ENCODE results near the gene PCDHGB4.
"Not testable (repeated sequence)": the region's sequence is repeated elsewhere in the genome, so short reads cannot be mapped to it uniquely, and the experiment has no call there.

DNA sequence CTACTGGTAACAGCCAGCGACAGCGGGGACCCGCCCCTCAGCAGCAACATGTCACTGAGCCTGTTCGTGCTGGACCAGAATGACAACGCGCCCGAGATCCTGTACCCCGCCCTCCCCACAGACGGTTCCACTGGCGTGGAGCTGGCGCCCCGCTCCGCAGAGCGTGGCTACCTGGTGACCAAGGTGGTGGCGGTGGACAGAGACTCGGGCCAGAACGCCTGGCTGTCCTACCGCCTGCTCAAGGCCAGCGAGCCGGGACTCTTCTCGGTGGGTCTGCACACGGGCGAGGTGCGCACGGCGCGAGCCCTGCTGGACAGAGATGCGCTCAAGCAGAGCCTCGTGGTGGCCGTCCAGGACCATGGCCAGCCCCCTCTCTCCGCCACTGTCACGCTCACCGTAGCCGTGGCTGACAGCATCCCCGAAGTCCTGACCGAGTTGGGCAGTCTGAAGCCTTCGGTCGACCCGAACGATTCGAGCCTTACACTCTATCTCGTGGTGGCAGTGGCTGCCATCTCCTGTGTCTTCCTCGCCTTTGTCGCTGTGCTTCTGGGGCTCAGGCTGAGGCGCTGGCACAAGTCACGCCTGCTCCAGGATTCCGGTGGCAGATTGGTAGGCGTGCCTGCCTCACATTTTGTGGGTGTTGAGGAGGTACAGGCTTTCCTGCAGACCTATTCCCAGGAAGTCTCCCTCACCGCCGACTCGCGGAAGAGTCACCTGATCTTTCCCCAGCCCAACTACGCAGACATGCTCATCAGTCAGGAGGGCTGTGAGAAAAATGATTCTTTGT, 7.1 kb downstream of the PCDHGB4 start:
- TF ChIP-seq, protein P1, sequence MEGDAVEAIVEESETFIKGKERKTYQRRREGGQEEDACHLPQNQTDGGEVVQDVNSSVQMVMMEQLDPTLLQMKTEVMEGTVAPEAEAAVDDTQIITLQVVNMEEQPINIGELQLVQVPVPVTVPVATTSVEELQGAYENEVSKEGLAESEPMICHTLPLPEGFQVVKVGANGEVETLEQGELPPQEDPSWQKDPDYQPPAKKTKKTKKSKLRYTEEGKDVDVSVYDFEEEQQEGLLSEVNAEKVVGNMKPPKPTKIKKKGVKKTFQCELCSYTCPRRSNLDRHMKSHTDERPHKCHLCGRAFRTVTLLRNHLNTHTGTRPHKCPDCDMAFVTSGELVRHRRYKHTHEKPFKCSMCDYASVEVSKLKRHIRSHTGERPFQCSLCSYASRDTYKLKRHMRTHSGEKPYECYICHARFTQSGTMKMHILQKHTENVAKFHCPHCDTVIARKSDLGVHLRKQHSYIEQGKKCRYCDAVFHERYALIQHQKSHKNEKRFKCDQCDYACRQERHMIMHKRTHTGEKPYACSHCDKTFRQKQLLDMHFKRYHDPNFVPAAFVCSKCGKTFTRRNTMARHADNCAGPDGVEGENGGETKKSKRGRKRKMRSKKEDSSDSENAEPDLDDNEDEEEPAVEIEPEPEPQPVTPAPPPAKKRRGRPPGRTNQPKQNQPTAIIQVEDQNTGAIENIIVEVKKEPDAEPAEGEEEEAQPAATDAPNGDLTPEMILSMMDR (IDR thresholded peaks at IDR 0.05; ENCODE audit: control extremely low read depth in 1 of 3, insufficient read depth in 1 of 3, low read depth in 1 of 3, low read length in 3 of 3), result not testable (repeated sequence)
- not testable (repeated sequence) for TF ChIP-seq RNF2 (IDR thresholded peaks at IDR 0.05; ENCODE audit: borderline replicate concordance, low read depth, low read length, missing control alignments, poor library complexity, severe bottlenecking); ZNF274 (IDR thresholded peaks at IDR 0.05; ENCODE audit: borderline replicate concordance, extremely low read depth, low read length); RAD21 (IDR thresholded peaks at IDR 0.05 in 1 of 2, conservative IDR thresholded peaks at IDR 0.05 in 1 of 2; ENCODE audit: low read depth in 2 of 2, low read length in 2 of 2); SIN3A (conservative IDR thresholded peaks at IDR 0.05 in 1 of 2, IDR thresholded peaks at IDR 0.05 in 1 of 2; ENCODE audit: low read depth in 1 of 2, low read length in 2 of 2); POLR2A (IDR thresholded peaks at IDR 0.05; ENCODE audit: control extremely low read depth in 1 of 2, low read depth in 2 of 2, low read length in 2 of 2); SUZ12 (IDR thresholded peaks at IDR 0.05; ENCODE audit: low read length); RFX5 (IDR thresholded peaks at IDR 0.05; ENCODE audit: borderline replicate concordance, low read depth, low read length)

Data from H1 (cell line).